BJ (cell line): ENCODE measurements around the gene UBXN4. TPM values are rescaled to one million over a fixed set of nuclear protein-coding genes. Genes with fewer than 3 reads are reported as not detected.

ENCODE experiments used
- CTCF ChIA-PET: fragments of 350-600 bp; formaldehyde crosslinking; extraction: SDS; loops from one replicate; lab custom pipeline; 2021; ENCODE audit warnings: antibody characterized with exemption, inconsistent platforms; lab: Yijun Ruan, JAX
- POLR2A ChIA-PET: fragments of 300-600 bp; sonication (Branson Sonifier 250); formaldehyde crosslinking; extraction: SDS; loops from one replicate; lab custom pipeline; 2021; ENCODE audit warnings: antibody characterized with exemption; lab: Charles Lee
- DNase-seq: peaks from one replicate; pipeline ENCODE4 v3.0.0-alpha.2; 2011; ENCODE audit warnings: low read depth
- H3K27me3 ChIP-seq: 2 replicates; pipeline ENCODE4 v1.6.0; 2011; ENCODE audit warnings: low read length; ENCODE audit not compliant: control insufficient read depth, insufficient read depth
- H3K36me3 ChIP-seq: 2 replicates; pipeline ENCODE4 v1.5.1; 2011; ENCODE audit warnings: low read length; ENCODE audit not compliant: control insufficient read depth, insufficient read depth
- H3K4me3 ChIP-seq: 2 replicates; pipeline ENCODE4 v1.5.1; 2011; ENCODE audit warnings: low read depth, mild to moderate bottlenecking, control low read depth, low read length
- CTCF ChIP-seq: IDR thresholded peaks from 2 replicates; pipeline ENCODE4 v1.5.1; 2011; ENCODE audit warnings: low read depth, mild to moderate bottlenecking, control low read depth, inconsistent platforms, low read length, moderate library complexity; ENCODE audit not compliant: insufficient read depth
- polyA plus RNA-seq: library from polyadenylated mRNA; depleted of rRNA; stranded (reverse); fragments of >200 nt; gene quantifications from 2 replicates; pipeline ENCODE4 v1.2.3, GENCODE V29; 2011

The UBXN4 gene
- polyA plus RNA-seq, 1 experiment = 51.1 TPM

- no peak for TF ChIP-seq CTCF
- POLR2A ChIA-PET = no interaction called here
- H3K36me3 ChIP-seq = peaks cover 15% of the 10 kb centered on the region
Observed at GRCh38 chr2:135755573-135755972, 13.9 kb downstream of the UBXN4 start.

DNA sequence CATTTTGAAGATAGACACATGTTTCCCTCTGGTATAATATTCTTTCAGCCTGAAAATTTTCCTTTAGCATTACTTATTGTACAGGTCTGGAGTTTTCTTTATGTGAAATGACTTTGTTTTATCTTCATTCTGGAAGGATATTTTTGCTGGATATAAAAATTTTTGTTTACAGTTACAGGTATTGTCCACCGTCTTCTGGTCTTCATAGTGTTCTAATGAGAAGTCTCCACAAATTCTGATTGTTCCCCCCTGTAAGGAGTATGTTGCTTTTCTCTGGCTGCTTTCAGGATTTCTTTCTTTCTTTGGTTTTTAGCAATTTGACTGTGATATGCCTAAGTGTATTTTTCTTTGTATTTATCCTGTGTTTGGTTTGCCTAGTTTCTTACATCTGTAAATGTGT lies 15.0 kb downstream of the UBXN4 start:
- TF ChIP-seq CTCF = no peak
- H3K36me3 ChIP-seq = peaks cover 17% of the 10 kb centered on the region

More at GRCh38 chr2:135755573-135755972, 13.9 kb downstream of the UBXN4 start:
- CTCF ChIA-PET = interaction anchor here (0.9 to 1.8 kb wide), 3 partner anchors 9 to 41 kb away, joined by 3 to 6 read pairs (median 4); partner anchors contain the start of gene UBXN4
- H3K4me3 ChIP-seq = no peak overlapping the region
- DNase-seq = no peak
- no peaks in the 10 kb centered on the region for H3K27me3 ChIP-seq

DNA sequence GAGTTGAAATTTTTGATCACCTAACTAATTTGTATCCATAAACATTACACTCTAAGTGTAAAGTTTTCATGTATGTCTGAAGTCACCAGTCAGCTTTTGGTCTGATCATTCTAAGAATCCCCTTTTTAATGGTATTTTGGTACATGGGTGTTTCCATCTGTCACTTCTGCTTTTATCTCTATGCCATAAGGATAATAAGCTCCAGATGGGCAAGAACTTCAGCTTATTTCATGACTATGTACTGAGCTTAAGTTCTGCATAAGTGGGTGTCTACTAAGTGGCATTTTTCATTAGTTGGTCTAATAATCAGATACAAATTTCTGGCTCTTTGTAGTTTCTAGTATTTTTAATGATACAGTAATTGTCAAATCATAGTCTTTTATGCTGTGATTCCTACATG lies 20.4 kb downstream of the UBXN4 start:
- TF ChIP-seq CTCF = no peak
- ChIA-PET CTCF (interaction anchor here (0.7 to 0.9 kb wide), 3 partner anchors 10 to 36 kb away, joined by 3 to 4 read pairs (median 4); no protein-coding TSS in a partner anchor), POLR2A (no interaction called here)
- DNase-seq = no peak
- Histone ChIP-seq H3K27me3 (no peaks in the 10 kb centered on the region), H3K4me3 (no peak overlapping the region), H3K36me3 (peaks cover 17% of the 10 kb centered on the region)

More for the DNA sequence above, 15.0 kb downstream of the UBXN4 start:
- no peaks in the 10 kb centered on the region for H3K27me3 ChIP-seq
- ChIA-PET CTCF (interaction anchor here (1.2 kb wide), 1 partner anchor 10 kb away, joined by 3 read pairs; no protein-coding TSS in a partner anchor), POLR2A (no interaction called here)
- DNase-seq = no peak
- H3K4me3 ChIP-seq = no peak overlapping the region

DNA sequence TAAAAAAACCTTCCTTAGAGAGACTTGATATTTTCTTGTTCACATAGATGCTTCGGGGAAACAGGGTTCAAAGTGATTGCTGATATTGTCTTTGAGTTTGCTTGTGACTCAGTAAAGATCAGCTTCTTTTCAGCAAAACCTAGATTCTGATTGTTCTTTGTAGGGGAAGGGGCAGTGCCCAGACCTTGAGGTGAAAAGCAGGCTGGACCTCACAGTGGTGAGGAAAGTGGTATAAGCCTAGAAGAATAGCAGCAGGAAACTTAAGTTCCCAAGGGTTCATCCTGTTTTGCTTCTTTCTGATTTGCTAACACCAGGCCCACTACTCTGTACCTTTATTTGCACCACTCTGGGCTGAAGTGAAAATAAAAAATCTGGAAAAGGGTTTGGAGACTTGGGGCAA lies 20.9 kb downstream of the UBXN4 start:
- DNase-seq = no peak
- Histone ChIP-seq H3K36me3 (peaks cover 16% of the 10 kb centered on the region), H3K4me3 (no peak overlapping the region), H3K27me3 (no peaks in the 10 kb centered on the region)
- no peak for TF ChIP-seq CTCF
- ChIA-PET CTCF (interaction anchor here (0.8 kb wide), 1 partner anchor 11 kb away, joined by 4 read pairs; no protein-coding TSS in a partner anchor), POLR2A (no interaction called here)

GRCh38 chr2:135768863-135769262 lies 27.2 kb downstream of the UBXN4 start:
- H3K27me3 ChIP-seq = no peaks in the 10 kb centered on the region
- POLR2A ChIA-PET = no interaction called here
- DNase-seq = no peak
- no peak for TF ChIP-seq CTCF
- CTCF ChIA-PET = no interaction called here
- no peak overlapping the region for H3K4me3 ChIP-seq
- peaks cover 14% of the 10 kb centered on the region for H3K36me3 ChIP-seq
